Head of caudate nucleus (tissue), 42 donors: ENCODE data around the gene ARAP1.

ENCODE experiments used
- DNase-seq, 42 donors: peaks; one replicate each; pipeline versions ENCODE4 v3.0.0 to v3.0.0-alpha.2; 2020 to 2021; ENCODE audit warnings: mixed read lengths in 7 of 42
- intact Hi-C: fragments of 100-400 bp; cut with DNase I; formaldehyde crosslinking; loops from one replicate; pipeline ENCODE4 v1.15.0; 2022

ARAP1 gene

DNA sequence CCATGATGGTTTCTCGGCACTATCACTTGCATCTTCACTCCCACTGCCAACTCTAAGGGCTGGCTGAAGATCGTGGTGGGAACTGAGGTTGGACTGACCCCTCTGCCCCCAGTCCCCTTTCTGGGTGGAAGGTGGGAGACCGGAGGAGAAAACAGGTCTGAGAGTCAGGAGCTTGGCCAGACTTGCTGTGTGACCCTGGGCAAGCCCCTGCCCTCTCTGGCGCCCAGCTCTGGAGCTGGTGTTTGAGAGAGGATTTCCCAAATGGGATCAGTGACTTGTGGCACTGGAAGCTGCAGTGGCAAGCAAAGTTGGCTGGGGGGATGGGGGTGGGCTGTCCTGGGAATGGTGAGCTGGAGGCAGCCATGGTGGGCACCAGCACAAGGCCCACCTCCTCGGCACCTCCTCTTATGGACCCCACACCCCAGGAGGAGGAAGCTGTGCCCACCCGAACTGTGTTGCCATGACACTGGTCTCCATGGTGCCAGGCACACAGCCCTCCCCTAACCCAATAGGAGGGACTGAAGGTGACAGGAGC is 71.5 kb downstream of the ARAP1 start:
- no peak for DNase-seq
- intact Hi-C loops = no loop called here

DNA sequence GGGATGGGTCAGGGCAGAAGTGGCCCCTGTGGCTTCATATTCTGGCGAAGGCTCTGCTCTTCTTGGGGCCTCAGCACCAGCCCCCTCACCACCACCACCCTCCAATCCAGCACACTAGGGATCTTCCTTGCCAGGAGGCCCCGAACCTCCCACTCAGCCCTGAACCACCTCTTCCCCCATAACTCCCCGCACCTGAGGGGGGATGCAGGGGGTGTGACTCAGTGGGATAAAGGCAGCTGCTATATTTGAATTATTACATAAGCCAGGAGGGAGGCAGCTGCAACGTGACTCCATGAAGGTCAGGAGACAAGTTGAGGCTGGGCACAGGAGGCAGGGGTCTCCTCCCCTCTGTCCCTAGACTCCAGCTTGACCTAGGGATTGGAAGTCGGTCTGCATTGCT is 72.3 kb downstream of the ARAP1 start:
- intact Hi-C loops = no loop called here
- peak in 32 of 42 donors; percentile 38 to 83 (median 54) for DNase-seq

DNA sequence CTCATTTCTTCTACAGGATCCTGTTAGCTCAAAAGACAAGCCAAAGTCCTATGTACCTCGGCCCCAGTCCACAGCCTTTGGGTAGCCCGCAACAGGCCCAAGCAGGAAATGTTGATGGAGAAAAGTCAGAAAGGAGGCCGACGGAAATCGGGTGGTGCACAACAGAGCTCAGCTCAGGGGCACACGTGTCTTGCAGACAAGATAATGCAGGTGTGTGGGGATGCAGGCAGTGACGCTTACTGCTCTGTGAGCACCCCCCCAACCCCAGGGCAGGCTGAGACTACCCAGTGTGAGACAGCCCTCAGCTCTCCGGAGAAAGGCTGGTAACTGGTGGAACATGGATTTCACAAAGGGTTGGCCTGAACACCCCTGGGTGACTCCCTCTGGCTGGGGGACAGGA is 73.7 kb downstream of the ARAP1 start:
- DNase-seq = peak in 11 of 42 donors; percentile 28 to 71 (median 41)
- intact Hi-C loops = no loop called here

DNA sequence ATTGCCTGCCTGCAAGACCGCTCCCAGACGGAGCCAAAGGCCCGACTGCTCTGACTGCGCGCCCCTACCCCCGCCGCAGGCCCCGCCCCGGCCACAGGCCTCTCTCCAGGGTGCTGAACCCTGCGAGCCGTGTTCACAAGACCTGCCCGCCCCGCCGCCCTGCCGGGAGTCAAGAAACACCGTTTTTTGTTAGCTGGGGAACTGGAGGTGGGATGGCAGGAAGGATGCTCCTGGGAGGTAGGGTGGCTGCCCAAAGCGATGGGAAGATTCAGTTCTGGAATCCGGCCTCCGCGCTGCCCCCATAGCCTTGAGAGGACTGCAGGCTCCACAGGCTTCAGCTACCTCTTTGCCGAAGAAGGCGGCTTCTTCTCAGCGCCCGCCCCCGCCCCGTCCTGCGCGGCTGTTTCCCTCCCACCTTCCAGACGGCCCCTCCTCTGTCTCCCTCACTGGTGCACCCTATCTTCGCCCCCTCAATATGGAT is 75.3 kb downstream of the ARAP1 start:
- DNase-seq = peak in 35 of 42 donors; percentile 17 to 77 (median 53)

DNA sequence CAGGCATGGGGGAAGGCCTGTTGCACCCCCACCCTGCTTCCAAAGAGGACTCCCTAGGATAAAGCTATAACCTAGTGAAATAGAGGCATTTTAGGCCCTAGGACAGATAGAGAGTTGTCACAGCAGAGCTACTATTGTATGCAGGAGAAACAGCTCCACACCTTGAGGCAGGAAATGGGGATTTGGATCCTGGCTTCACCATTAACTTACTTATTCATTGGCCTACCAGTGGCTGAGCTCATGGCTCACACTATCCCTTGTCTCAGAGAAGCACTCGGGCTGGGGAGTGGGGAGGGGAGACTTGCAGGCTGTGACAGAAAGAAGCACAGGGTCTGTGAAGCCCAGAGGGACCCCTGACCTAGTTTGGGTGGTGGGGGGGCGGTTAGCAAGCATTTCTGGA is 77.0 kb downstream of the ARAP1 start:
- no peak for DNase-seq
- intact Hi-C loops = no loop called here

More for the DNA sequence above, 75.3 kb downstream of the ARAP1 start:
- intact Hi-C loops = no loop called here

DNA sequence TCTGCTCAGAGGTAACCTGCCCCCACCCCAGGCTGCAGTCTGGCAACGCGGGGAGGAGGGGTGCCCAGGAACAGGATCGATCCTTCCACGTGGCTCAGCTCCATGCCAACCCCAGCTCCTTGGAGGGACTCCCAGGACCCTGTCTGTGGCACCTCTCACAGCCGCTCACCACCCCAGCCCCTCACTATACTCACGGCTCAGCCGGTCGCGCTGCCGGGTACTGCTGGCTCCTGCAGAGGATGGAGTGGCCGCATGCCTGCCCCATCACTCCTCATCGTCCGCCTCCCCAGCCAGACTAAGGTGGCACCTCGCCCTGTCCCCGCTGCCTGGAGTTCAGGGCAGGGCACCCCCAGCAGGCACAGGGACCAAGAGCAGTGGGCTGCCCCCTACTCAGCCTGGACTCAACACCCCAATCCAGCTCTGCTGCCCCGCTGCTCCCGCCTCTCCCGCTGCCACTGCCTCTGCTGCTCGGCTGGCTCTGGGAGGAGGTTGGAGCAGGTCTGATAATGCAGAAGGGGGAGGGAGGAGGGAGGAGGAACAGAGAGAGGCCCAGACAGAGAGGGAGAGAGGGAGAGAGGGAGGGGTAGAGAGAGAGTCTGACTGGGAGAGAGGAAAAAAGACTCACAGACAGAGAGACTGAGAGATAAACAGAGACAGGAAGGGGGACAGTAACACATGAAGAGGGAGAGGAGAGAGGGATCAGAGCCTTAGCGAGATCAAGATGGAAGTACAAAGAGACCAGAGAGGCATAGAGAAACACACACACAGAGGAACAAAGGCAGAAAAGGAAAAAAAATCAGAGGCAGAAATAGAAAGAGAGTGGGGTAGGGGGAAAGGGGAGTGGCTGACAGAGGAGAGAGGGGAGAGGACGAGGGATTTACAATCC is 78.0 kb downstream of the ARAP1 start, which contains the start of gene PDE2A:
Gene PDE2A (minus strand): TSS at position 480 of the 886 bp plus-strand sequence. CDS start 215 bp downstream, at position 265.
- intact Hi-C loops = no loop called here

DNA sequence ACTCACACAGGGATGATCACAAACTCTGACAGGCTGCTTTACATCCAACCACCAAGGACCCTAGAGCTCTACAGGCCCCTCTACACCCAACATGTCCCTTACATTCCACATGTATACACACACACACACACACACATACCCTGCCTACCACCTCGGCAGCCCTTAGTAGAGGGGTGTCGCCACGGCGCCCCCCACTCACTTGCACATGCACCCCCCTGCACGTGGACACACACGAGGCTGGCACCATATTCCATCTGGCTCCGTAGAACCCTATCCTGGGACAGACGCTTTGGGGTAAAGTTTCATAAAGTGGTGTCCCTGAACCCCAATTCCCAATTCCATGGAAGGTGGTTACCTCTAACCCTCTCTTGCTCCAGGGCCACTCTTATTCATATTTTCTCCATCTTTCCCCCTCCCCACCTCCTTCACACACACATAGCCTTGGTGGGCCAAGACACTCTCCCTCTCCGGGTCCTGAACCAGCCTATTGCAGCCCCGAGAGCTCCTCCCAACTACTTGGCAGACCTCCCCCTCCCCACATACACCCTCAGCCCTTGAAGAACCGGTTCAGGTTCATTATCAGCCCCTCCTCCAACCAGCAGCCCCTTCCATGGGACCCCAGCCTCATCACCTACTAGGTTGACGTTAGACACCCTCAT is 78.8 kb downstream of the ARAP1 start:
- no peak for DNase-seq
- intact Hi-C loops = no loop called here

More for the DNA sequence above, 78.0 kb downstream of the ARAP1 start, which contains the start of gene PDE2A:
- DNase-seq = peak in 38 of 42 donors; percentile 40 to 90 (median 69)

DNA sequence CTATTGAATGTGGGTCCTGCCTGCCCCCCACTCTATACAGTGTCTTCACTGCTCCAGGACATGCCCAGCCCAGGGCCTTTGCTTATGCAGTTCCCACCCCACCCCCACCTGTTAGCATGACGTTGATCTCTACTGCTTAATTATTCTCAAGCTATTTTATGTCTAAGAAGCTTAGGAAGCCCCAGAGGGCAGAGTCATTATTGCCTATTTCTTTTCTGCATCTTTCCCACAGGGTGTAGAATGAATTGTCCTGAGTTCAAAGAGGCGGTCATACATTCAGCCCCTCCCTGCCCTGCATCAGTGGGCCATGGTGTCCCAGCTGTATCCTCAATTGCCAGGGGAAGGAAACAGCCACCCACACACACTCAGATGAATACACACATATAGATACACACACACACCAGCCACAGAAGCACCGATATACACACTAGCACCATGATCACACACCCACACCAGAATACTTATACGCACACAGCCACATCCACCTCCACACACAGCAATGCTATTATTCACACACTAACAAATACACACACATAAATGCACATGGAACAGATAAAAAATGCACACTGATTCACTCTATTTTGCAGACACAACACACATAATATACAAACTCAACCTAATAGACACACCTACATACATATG is 79.5 kb downstream of the ARAP1 start:
- no peak for DNase-seq
- intact Hi-C loops = no loop called here

DNA sequence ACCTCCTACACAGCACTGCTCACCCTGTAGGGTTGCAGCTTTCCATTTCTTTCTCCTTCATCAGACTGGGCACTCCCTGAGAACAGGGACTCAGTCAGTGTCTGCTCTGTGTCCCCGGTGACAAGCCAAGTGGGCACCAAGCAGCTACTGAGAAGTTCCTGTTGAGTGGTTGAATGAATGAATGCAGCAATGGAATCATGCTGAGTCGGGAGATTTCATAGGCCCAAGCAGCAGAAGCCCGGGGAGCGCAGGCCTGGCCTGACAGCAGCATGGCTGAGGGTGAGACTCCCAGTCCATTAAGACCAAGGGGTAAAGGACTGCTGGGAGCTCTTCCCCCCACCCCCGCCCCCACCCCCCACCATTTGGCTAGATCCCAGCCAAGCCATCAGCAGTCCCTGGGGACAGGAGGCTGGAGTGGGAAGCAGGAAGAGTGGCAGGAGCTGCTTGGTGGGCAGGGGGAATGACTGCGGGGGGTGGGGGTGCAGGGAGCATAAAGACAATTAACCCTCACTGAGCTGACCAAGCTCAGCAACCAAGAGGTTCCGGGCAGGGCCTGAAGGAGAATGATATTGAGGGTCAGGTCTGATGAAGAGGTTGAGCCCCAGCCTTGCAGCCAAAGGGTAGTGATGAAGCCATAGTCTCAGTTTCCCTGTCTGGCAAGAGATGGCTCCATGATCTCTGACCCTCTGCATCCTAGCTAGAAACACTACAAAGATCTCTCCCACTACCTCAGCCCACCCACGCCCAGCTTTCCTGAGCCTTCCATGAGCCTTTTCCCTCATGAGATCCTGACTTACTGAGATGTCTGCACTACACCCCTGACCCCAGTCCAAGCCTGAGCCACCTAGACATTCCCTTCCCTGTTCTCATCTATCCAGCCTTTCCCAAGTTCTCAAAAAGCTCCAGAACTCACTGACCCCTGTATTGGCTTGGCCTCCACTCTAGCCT is 80.8 kb downstream of the ARAP1 start:
- peak in 6 of 42 donors; percentile 35 to 70 (median 49) for DNase-seq
- intact Hi-C loops = no loop called here

DNA sequence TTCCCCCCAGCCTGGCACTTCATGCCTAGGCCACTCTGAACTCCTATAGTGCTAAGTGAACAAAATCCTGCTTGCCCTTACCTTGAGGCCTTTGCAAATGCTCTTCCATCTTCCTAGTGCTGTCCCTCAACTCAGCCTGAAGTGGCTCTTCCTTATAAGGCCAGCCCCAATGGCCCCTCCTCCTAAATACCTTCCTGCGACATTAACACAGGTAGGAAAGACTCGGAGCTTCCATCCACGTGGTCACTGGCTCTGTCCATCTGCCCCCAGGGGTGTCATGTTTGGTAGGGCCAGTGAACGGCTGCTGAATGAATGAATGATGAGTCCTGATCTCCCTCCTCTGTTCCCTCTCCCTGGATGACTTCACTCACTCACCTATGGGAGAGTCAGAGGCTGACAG is 82.2 kb downstream of the ARAP1 start:
- no peak for DNase-seq
- intact Hi-C loops = no loop called here

DNA sequence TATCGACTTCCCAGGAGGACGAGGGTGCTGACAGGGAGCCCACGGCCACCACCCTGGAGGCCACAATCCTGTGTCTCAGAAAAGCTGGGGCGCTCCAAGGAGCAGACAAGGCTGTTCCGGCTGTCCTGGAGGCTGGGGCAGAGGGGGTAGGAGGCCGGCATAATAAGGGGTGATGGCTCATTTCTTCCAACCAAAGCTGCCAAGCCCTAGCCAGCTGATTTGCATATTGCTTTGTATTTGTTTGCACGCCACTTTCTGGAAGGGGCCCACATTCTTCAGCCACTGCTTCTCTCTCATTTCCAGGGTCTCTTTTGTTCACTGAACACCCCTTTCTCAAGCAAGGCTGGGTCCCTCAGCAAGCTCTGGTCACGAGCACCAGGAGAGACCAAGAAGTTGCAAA is 82.7 kb downstream of the ARAP1 start:
- intact Hi-C loops = no loop called here
- DNase-seq = peak in 1 of 42 donors; percentile 50

DNA sequence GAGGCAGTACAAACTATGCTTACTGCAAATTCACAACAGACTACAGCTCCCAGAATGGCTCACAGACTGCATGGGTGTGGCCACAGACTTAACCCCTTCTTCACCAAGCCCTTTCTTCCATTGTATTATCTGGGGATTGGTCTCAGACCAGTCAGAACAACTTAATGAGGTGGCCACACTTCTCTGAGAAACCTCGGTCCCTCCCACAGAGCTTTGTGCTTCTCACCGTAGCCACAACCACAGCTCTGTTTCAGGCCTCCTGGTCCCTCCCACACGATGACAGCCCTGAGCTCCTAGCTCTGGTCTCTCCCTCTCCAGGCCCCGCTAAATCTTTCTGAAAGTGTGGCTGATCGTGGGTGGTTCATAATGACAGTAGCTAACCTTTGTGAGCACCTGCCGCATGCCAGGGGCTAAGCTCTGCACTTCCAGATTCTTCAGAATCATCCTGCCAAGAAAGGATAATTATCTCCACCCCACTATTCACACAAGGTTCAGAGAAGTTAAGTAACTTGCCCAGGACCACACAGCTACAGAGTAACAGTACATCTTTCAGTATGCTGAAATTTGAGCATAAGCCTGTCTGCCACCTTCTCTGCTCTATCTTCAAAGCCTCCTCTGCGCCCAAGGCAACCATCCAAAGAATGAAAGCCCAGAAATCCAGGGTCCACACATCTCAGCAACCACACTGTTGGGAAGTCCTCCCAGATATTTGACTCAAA is 83.4 kb downstream of the ARAP1 start:
- DNase-seq = peak in 9 of 42 donors; percentile 27 to 65 (median 39)
- intact Hi-C loops = no loop called here

DNA sequence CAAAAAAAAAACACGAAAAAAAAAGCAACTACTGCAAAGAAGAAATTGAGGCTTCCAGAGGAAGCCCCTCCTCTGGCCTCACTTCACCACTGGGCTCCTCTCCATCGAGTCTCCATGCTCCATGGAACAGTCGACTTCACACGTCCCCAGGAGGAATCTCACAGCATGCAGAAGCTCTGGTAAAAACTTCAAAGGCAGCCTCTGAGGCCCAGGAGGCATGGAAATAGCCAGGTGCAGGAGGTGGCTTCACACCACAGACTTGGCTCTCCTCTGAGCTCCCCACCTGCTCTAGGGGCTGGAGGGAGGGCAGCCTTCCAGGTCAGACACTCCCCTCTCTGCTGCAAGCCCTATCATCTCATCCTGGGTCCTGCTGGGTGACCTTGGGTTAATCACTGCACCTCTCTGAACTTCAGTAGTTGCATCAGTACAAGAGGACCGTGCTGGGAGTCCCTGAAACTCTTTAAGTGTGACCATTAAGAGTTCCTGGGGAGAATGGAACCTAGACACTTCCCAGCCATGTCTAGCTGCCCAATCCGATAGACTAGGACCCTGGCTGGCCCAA is 86.2 kb downstream of the ARAP1 start:
- no peak for DNase-seq
- intact Hi-C loops = no loop called here

DNA sequence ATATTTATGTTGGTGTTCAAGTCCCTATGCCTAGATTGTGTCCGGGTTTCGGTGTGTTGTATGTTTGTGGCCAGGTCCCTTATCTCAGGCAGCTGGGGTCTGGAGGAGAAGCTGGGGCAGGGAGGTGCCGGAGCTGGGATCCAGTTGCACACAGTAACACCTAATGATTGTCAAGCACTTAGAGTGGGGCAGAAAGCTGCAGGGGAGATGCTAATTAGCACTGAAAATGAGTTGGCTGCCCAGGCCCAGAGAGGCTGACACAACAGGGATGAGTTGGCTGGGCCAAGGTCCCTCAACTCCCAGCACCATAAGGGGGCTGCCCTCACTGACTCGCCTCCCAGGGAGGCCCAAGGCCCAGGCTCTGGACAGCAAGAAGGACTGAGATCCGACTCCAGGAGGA is 90.2 kb downstream of the ARAP1 start:
- intact Hi-C loops = no loop called here
- no peak for DNase-seq

DNA sequence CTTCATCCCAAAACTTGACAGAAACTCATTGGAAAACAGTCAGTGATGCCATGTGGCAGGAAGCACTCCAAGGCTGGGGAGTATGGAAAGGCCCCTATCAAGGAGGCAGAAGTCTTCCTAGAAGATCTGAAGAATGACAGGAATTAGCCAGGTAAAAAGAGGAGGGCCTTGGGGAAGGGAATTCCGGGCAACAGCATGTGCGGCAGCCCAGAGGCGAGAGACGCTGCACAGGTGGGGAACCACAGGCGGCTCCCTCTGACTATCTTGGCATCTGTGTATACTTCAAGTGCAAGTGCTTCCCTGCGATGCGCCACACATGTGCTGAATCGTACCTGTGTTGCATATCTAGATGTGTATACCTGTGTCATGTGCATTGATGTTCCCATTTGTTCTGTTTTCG is 90.7 kb downstream of the ARAP1 start:
- intact Hi-C loops = no loop called here
- DNase-seq = no peak

DNA sequence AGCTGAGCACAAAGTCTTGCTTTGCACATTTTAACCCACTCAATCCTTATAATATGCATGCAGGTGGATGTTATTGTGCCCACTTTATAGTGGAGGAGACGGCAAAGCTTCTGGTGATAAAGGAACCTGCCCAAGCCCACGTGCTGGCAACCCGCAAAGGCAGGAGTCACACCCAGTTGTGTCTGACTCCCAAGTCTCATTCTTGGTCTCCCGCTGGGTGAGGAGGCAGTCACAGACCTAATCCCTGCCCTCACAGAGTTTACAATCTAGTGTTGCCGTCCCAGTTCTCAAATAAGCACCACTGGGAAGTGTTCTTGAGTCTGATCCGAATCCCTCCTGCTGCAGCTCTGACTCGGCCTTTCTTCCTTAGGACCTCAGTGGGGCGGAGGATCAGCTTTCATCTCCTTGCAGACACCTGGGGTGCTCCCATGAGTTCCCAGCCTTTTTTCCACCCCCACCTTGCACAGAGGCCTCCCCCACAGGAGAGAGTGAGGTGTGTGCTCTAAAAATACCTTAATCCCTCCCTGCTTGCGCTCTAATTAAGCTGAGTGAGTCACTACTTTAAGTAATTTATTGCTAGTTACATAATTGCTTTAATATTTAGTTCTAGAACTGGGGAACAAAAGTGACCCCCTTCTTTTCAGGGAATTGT is 93.1 kb downstream of the ARAP1 start:
- intact Hi-C loops = no loop called here
- DNase-seq = peak in 32 of 42 donors; percentile 42 to 88 (median 66)
